Measurements from ENCODE around the gene SAP30BP.
A peak's percentile ranks its signal among the peaks of the same experiment; 100 is the strongest.

Gene SAP30BP

GRCh38 chr17:75632428-75632827 is 34.7 kb upstream of the SAP30BP start:
- Mint-ChIP-seq H3K27ac (peak overlapping the region in 1 of 3 experiments; percentile 67), H3K4me1 (peaks cover 20% of the 10 kb centered on the region), H3K9me3 (no peaks in the 10 kb centered on the region), H3K27me3 (ENCODE audit: low read depth) (no peaks in the 10 kb centered on the region), H3K36me3 (ENCODE audit: low read depth) (no peaks in the 10 kb centered on the region), H3K4me3 (no peak overlapping the region)
- TF ChIP-seq CTCF (IDR thresholded peaks at IDR 0.05; ENCODE audit: unreplicated experiment in 3 of 3), result no peak

- Mint-ChIP-seq H3K36me3 (ENCODE audit: low read depth) (no peaks in the 10 kb centered on the region), H3K27me3 (ENCODE audit: low read depth) (no peaks in the 10 kb centered on the region), H3K4me3 (peak within 1 kb of the TSS; percentile 43 to 74 (median 63)), H3K4me1 (peaks cover 20% of the 10 kb centered on the region), H3K9me3 (no peaks in the 10 kb centered on the region), H3K27ac (peak within 1 kb of the TSS; percentile 67 to 90 (median 85))
- TF ChIP-seq CTCF (IDR thresholded peaks at IDR 0.05; ENCODE audit: unreplicated experiment in 3 of 3), result peak; percentile 93 to 97 (median 94)
These were observed 34.2 kb upstream of the SAP30BP start, which contains the start of gene SMIM5 for GRCh38 chr17:75632863-75633485. Gene SMIM5 (plus strand): TSS chr17:75633434. CDS start chr17:75640202, 6,768 bp downstream.

GRCh38 chr17:75633486-75634375 is 33.4 kb upstream of the SAP30BP start:
- Mint-ChIP-seq H3K27ac (peak overlapping the region; percentile 67 to 90 (median 85)), H3K27me3 (ENCODE audit: low read depth) (no peaks in the 10 kb centered on the region), H3K9me3 (no peaks in the 10 kb centered on the region), H3K4me1 (peaks cover 20% of the 10 kb centered on the region), H3K36me3 (ENCODE audit: low read depth) (no peaks in the 10 kb centered on the region), H3K4me3 (peak overlapping the region; percentile 43 to 74 (median 63))
- TF ChIP-seq CTCF (IDR thresholded peaks at IDR 0.05; ENCODE audit: unreplicated experiment in 3 of 3), result peak; percentile 54 to 66 (median 62)

- no peak for TF ChIP-seq CTCF (IDR thresholded peaks at IDR 0.05; ENCODE audit: unreplicated experiment in 3 of 3)
- no peaks in the 10 kb centered on the region for H3K27me3 Mint-ChIP-seq (ENCODE audit: low read depth)
- H3K9me3 Mint-ChIP-seq, result no peaks in the 10 kb centered on the region
- H3K4me1 Mint-ChIP-seq, result peaks cover 20% of the 10 kb centered on the region
- H3K36me3 Mint-ChIP-seq (ENCODE audit: low read depth), result no peaks in the 10 kb centered on the region
- peak overlapping the region in 2 of 3 experiments; percentile 67 to 90 for H3K27ac Mint-ChIP-seq
- peak overlapping the region in 1 of 3 experiments; percentile 74 for H3K4me3 Mint-ChIP-seq
These were observed 32.8 kb upstream of the SAP30BP start for GRCh38 chr17:75634376-75634740.

- Mint-ChIP-seq H3K27ac (peak overlapping the region in 2 of 3 experiments; percentile 43 to 90), H3K4me3 (peak overlapping the region in 2 of 3 experiments; percentile 42 to 43), H3K4me1 (peaks cover 20% of the 10 kb centered on the region), H3K9me3 (no peaks in the 10 kb centered on the region), H3K36me3 (ENCODE audit: low read depth) (no peaks in the 10 kb centered on the region), H3K27me3 (ENCODE audit: low read depth) (no peaks in the 10 kb centered on the region)
- no peak for TF ChIP-seq CTCF (IDR thresholded peaks at IDR 0.05; ENCODE audit: unreplicated experiment in 3 of 3)
These were observed 32.2 kb upstream of the SAP30BP start for GRCh38 chr17:75634754-75635609.

Measured in nephron (organoid).